A673 (cell line): ENCODE measurements around the gene TBC1D2. TPM values are rescaled to one million over a fixed set of nuclear protein-coding genes. Genes with fewer than 3 reads are reported as not detected.

ENCODE experiments used
- BruUV-seq: library from RNA; stranded (reverse); fragments of 400-500 nt; replicated peaks from 2 replicates; lab custom pipeline; 2021; lab: Mats Ljungman, UMichigan
- CTCF ChIA-PET: fragments of 300-600 bp; sonication (Branson Sonifier 250); formaldehyde crosslinking; loops from one replicate; lab custom pipeline; 2022; ENCODE audit warnings: antibody characterized with exemption; lab: Charles Lee
- POLR2A ChIA-PET: fragments of 300-600 bp; sonication (Branson Sonifier 250); formaldehyde crosslinking; loops from one replicate; lab custom pipeline; 2022; ENCODE audit warnings: antibody characterized with exemption; ENCODE audit not compliant: low non-redundant PET; lab: Charles Lee
- DNase-seq: peaks from one replicate; pipeline ENCODE4 v3.0.0-alpha.2; 2015; ENCODE audit warnings: low spot score
- H3K27ac ChIP-seq: fragments of 200-600 bp; sonication (generic); 2 replicates; pipeline ENCODE4 v1.5.1; 2016; ENCODE audit warnings: mixed run types, low read depth, mild to moderate bottlenecking, mixed read lengths, antibody characterized with exemption, low read length; ENCODE audit not compliant: poor library complexity, severe bottlenecking
- H3K27me3 ChIP-seq: fragments of 200-600 bp; sonication (generic); replicated peaks from 2 replicates; pipeline ENCODE4 v1.6.1; 2017; ENCODE audit warnings: mixed run types, low read depth, mild to moderate bottlenecking, mixed read lengths, antibody characterized with exemption, low read length; ENCODE audit not compliant: insufficient read depth, poor library complexity
- H3K36me3 ChIP-seq: fragments of 200-600 bp; sonication (generic); 2 replicates; pipeline ENCODE4 v1.6.1; 2016; ENCODE audit warnings: mixed run types, mild to moderate bottlenecking, mixed read lengths, antibody characterized with exemption, low read length; ENCODE audit not compliant: insufficient read depth, poor library complexity, severe bottlenecking
- H3K4me1 ChIP-seq: fragments of 200-600 bp; sonication (generic); 2 replicates; pipeline ENCODE4 v1.6.1; 2017; ENCODE audit warnings: mixed run types, mild to moderate bottlenecking, mixed read lengths, antibody characterized with exemption, low read length; ENCODE audit not compliant: insufficient read depth, poor library complexity, severe bottlenecking
- H3K4me3 ChIP-seq: fragments of 200-600 bp; sonication (generic); 2 replicates; pipeline ENCODE4 v1.5.1; 2016; ENCODE audit warnings: low read depth, mixed run types, mild to moderate bottlenecking, mixed read lengths, low read length; ENCODE audit not compliant: poor library complexity, severe bottlenecking
- H3K9me3 ChIP-seq: fragments of 200-600 bp; sonication (generic); 2 replicates; pipeline ENCODE4 v1.6.1; 2016; ENCODE audit warnings: mixed run types, low read depth, mild to moderate bottlenecking, mixed read lengths, antibody characterized with exemption, low read length; ENCODE audit not compliant: poor library complexity, severe bottlenecking
- CTCF ChIP-seq: fragments of 300-800, 200-600 bp; sonication (generic); conservative IDR thresholded peaks from 2 replicates; pipeline ENCODE4 v1.5.1; 2017; ENCODE audit warnings: low read depth, mild to moderate bottlenecking, antibody characterized with exemption, low read length, moderate library complexity, mixed read lengths
- EZH2 ChIP-seq: fragments of 200-600 bp; sonication (generic); IDR thresholded peaks from 2 replicates; pipeline ENCODE4 v1.6.1; 2017; ENCODE audit warnings: borderline replicate concordance, low read depth, mild to moderate bottlenecking, mixed read lengths, antibody characterized with exemption, low read length; ENCODE audit not compliant: poor library complexity, severe bottlenecking
- intact Hi-C: fragments of 100-400 bp; cut with micrococcal nuclease; formaldehyde crosslinking; loops from one replicate; pipeline ENCODE4 v1.10.0; 2022; ENCODE audit not compliant: unreplicated experiment
- total RNA-seq: library from RNA; stranded (reverse); gene quantifications from 2 replicates; pipeline ENCODE4 v1.2.3, GENCODE V29; 2021

TBC1D2 gene
- total RNA-seq, 1 experiment from 2014 or later: 3.2 TPM

DNA sequence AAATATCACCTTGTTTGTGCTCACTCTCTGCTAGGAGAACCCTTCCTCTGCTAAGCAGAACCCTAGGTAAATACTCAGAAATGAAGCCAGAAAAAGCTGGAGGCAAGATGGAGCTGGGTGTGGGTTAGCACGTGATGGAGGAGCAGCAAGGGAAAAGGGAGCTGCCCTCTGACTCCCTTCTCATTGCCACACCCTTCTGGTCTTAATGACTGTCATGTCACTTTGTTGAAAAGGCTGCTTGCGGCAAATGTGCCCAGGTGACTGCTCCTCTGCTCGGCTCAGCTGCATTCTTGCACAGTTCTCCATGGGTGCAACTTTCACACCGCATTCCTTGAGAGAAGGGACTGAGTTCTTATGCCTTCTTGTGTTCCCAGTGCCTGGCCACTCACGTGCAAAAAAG, 36.4 kb upstream of the TBC1D2 start:
- intact Hi-C loops: no loop called here
- H3K27ac ChIP-seq: no peak overlapping the region
- no TSS peak for BruUV-seq
- TF ChIP-seq EZH2: no peak
- TF ChIP-seq CTCF: no peak
- H3K27me3 ChIP-seq: peaks cover 5% of the 10 kb centered on the region
- H3K4me1 ChIP-seq: no peaks in the 10 kb centered on the region
- no peaks in the 10 kb centered on the region for H3K36me3 ChIP-seq
- ChIA-PET CTCF (no interaction called here), POLR2A (no interaction called here)
- H3K4me3 ChIP-seq: no peak overlapping the region
- no peak for DNase-seq
- H3K9me3 ChIP-seq: no peaks in the 10 kb centered on the region

GRCh38 chr9:98290411-98290810, 35.0 kb upstream of the TBC1D2 start:
- no TSS peak for BruUV-seq
- intact Hi-C loops: no loop called here
- Histone ChIP-seq H3K27ac (no peak overlapping the region), H3K4me3 (no peak overlapping the region), H3K4me1 (no peaks in the 10 kb centered on the region), H3K27me3 (peaks cover 5% of the 10 kb centered on the region), H3K9me3 (no peaks in the 10 kb centered on the region), H3K36me3 (no peaks in the 10 kb centered on the region)
- no peak for DNase-seq
- ChIA-PET POLR2A (no interaction called here), CTCF (no interaction called here)
- TF ChIP-seq CTCF (no peak), EZH2 (no peak)

GRCh38 chr9:98289614-98290201, 34.3 kb upstream of the TBC1D2 start:
- POLR2A ChIA-PET: no interaction called here
- peaks cover 5% of the 10 kb centered on the region for H3K27me3 ChIP-seq
- no peak overlapping the region for H3K4me3 ChIP-seq
- no peaks in the 10 kb centered on the region for H3K9me3 ChIP-seq
- H3K27ac ChIP-seq: no peak overlapping the region
- intact Hi-C loops: no loop called here
- no peaks in the 10 kb centered on the region for H3K36me3 ChIP-seq
- no peaks in the 10 kb centered on the region for H3K4me1 ChIP-seq
- no peak for DNase-seq
- BruUV-seq: no TSS peak
- TF ChIP-seq EZH2 (no peak), CTCF (no peak)
- CTCF ChIA-PET: no interaction called here
